Mucosa of rectum (tissue), 2 donors: ENCODE measurements around the gene GUCY2F.

Experiments
- H3K27ac ChIP-seq, 2 donors: one replicate each; pipeline ENCODE4 v1.7.0; 2013; ENCODE audit warnings: inconsistent platforms in 2 of 2, low read depth in 2 of 2, low read length in 2 of 2
- H3K27me3 ChIP-seq, 2 donors: one replicate each; pipeline ENCODE4 v1.7.0; 2013; ENCODE audit warnings: low read length in 2 of 2; ENCODE audit not compliant: control insufficient read depth in 2 of 2, insufficient read depth in 2 of 2
- H3K36me3 ChIP-seq, 2 donors: one replicate each; pipeline ENCODE4 v1.7.0; 2013; ENCODE audit warnings: low read length in 2 of 2; ENCODE audit not compliant: control insufficient read depth in 2 of 2, insufficient read depth in 2 of 2
- H3K4me1 ChIP-seq, 2 donors: one replicate each; pipeline ENCODE4 v1.7.0; 2013; ENCODE audit warnings: low read length in 2 of 2, mild to moderate bottlenecking in 1 of 2; ENCODE audit not compliant: control insufficient read depth in 2 of 2, insufficient read depth in 2 of 2
- H3K4me3 ChIP-seq, 2 donors: one replicate each; pipeline ENCODE4 v1.7.0; 2013; ENCODE audit warnings: low read length in 2 of 2
- H3K9ac ChIP-seq, 2 donors: one replicate each; pipeline ENCODE4 v1.7.0; 2013; ENCODE audit warnings: low read length in 2 of 2, low read depth in 1 of 2, mild to moderate bottlenecking in 1 of 2
- H3K9me3 ChIP-seq, 2 donors: one replicate each; pipeline ENCODE4 v1.7.0; 2013; ENCODE audit warnings: low read length in 2 of 2; ENCODE audit not compliant: control insufficient read depth in 2 of 2
- donor health status: healthy.
- donor health status: Normal muscosa, but diverticular disease.

GUCY2F gene

DNA sequence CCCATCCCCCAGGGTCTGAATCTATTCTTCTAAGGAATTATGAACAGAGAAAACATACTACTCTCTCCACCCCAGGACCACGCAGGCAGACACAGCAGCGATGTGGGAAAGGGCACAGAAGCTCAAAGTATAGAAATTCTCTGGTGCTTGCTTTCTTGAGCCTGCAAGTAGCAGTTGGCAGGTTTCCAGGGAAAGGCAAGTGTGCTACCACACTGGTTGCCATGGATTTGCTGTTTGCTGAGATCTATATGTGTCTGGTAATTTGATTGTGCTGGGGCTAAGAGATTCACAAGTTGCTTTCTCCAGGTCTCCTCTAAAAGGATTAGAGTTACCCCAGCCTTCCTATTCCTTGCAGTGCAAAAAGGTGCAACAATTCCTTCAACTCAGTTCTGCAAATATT lies 83.1 kb downstream of the GUCY2F start:
- H3K4me1 ChIP-seq, result no peaks in the 10 kb centered on the region
- H3K4me3 ChIP-seq, result no peak overlapping the region
- H3K27ac ChIP-seq, result no peak overlapping the region
- no peaks in the 10 kb centered on the region for H3K9me3 ChIP-seq
- no peaks in the 10 kb centered on the region for H3K36me3 ChIP-seq
- peaks cover 0 to 10% of the 10 kb centered on the region in 2 donors for H3K27me3 ChIP-seq
- no peak overlapping the region for H3K9ac ChIP-seq

- Histone ChIP-seq H3K4me1 (no peaks in the 10 kb centered on the region), H3K27me3 (peaks cover 0 to 12% of the 10 kb centered on the region in 2 donors), H3K27ac (no peak overlapping the region)
These were observed 83.8 kb downstream of the GUCY2F start for GRCh38 chrX:109398061-109398460.

GRCh38 chrX:109393859-109394258 lies 88.0 kb downstream of the GUCY2F start:
- Histone ChIP-seq H3K4me3 (no peak overlapping the region), H3K9ac (no peak overlapping the region), H3K36me3 (no peaks in the 10 kb centered on the region), H3K27me3 (peaks cover 0 to 12% of the 10 kb centered on the region in 2 donors), H3K27ac (no peak overlapping the region), H3K9me3 (no peaks in the 10 kb centered on the region), H3K4me1 (no peaks in the 10 kb centered on the region)

More at GRCh38 chrX:109398061-109398460, 83.8 kb downstream of the GUCY2F start:
- Histone ChIP-seq H3K36me3 (no peaks in the 10 kb centered on the region), H3K9me3 (no peaks in the 10 kb centered on the region), H3K4me3 (no peak overlapping the region), H3K9ac (no peak overlapping the region)

DNA sequence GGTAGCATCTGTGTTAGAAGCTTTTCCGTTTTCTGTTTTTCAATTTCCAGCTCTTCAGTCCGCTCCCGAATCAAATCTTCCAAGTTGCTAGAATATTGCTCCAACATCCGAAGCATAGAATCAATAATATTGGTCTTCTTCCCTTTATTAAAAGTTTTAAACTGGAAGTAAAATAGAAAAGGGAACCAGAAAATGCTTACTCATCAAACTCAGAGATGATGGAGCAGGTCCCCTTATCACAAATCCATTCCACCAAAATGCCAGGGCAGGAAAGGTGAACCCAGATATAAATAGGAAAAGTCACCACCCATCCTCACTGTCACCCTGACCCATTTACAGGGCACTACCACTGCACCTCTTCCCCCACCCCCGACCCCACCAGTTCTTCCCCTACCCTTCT lies 89.0 kb downstream of the GUCY2F start:
- Histone ChIP-seq H3K9me3 (no peaks in the 10 kb centered on the region), H3K27me3 (peaks cover 0 to 8% of the 10 kb centered on the region in 2 donors)

DNA sequence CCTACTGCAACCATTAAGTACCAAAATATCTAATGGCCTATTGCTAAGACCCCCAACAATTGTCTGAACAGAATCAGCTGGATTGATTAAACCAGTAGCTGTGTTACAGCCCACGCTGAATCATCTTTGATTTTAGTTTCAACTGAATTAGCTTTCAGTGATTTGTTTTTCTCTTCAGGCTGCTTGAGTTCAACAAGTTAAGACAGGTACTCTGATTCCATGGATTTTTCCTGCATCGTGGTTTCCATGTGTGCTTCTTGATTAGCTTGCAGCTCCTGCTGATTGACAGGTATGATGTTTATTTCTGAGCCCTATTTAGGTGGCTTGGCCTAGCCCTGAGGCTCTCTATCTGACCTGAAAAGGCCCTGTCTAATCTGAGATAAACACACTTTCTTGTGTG lies 91.3 kb downstream of the GUCY2F start:
- no peaks in the 10 kb centered on the region for H3K36me3 ChIP-seq
- peaks cover 0 to 6% of the 10 kb centered on the region in 2 donors for H3K27me3 ChIP-seq

More for the DNA sequence above, 89.0 kb downstream of the GUCY2F start:
- no peaks in the 10 kb centered on the region for H3K36me3 ChIP-seq
- H3K27ac ChIP-seq, result no peak overlapping the region
- no peak overlapping the region for H3K4me3 ChIP-seq
- no peak overlapping the region for H3K9ac ChIP-seq
- no peaks in the 10 kb centered on the region for H3K4me1 ChIP-seq

GRCh38 chrX:109389917-109390316 lies 92.0 kb downstream of the GUCY2F start:
- Histone ChIP-seq H3K4me1 (no peaks in the 10 kb centered on the region), H3K27ac (no peak overlapping the region), H3K4me3 (no peak overlapping the region), H3K9me3 (no peaks in the 10 kb centered on the region), H3K27me3 (peaks cover 0 to 6% of the 10 kb centered on the region in 2 donors), H3K9ac (no peak overlapping the region), H3K36me3 (no peaks in the 10 kb centered on the region)

More for the DNA sequence above, 91.3 kb downstream of the GUCY2F start:
- Histone ChIP-seq H3K9ac (no peak overlapping the region), H3K4me1 (no peaks in the 10 kb centered on the region), H3K4me3 (no peak overlapping the region), H3K27ac (no peak overlapping the region), H3K9me3 (no peaks in the 10 kb centered on the region)

- Histone ChIP-seq H3K4me1 (no peaks in the 10 kb centered on the region), H3K4me3 (no peak overlapping the region), H3K36me3 (no peaks in the 10 kb centered on the region), H3K9ac (no peak overlapping the region), H3K27ac (no peak overlapping the region), H3K27me3 (no peaks in the 10 kb centered on the region), H3K9me3 (no peaks in the 10 kb centered on the region)
These were observed 97.2 kb downstream of the GUCY2F start for GRCh38 chrX:109384699-109385098.

GRCh38 chrX:109382332-109382731 lies 99.6 kb downstream of the GUCY2F start:
- H3K9me3 ChIP-seq, result no peaks in the 10 kb centered on the region
- no peaks in the 10 kb centered on the region for H3K27me3 ChIP-seq
- H3K4me3 ChIP-seq, result no peak overlapping the region
- no peak overlapping the region for H3K9ac ChIP-seq
- H3K4me1 ChIP-seq, result no peaks in the 10 kb centered on the region
- no peak overlapping the region for H3K27ac ChIP-seq
- H3K36me3 ChIP-seq, result no peaks in the 10 kb centered on the region

GRCh38 chrX:109378281-109378680 lies 103.6 kb downstream of the GUCY2F start:
- Histone ChIP-seq H3K36me3 (no peaks in the 10 kb centered on the region), H3K4me3 (no peak overlapping the region), H3K27me3 (no peaks in the 10 kb centered on the region), H3K27ac (no peak overlapping the region), H3K4me1 (no peaks in the 10 kb centered on the region), H3K9ac (no peak overlapping the region), H3K9me3 (no peaks in the 10 kb centered on the region)

- Histone ChIP-seq H3K27ac (no peak overlapping the region), H3K9me3 (no peaks in the 10 kb centered on the region), H3K4me3 (no peak overlapping the region), H3K36me3 (no peaks in the 10 kb centered on the region), H3K9ac (no peak overlapping the region), H3K27me3 (no peaks in the 10 kb centered on the region), H3K4me1 (no peaks in the 10 kb centered on the region)
These were observed 107.5 kb downstream of the GUCY2F start for GRCh38 chrX:109374262-109374960.
